C1 segment of cervical spinal cord (tissue), 14 donors: ENCODE data around the gene MAPK10.
"Not testable (repeated sequence)": the region's sequence is repeated elsewhere in the genome, so short reads cannot be mapped to it uniquely, and the experiment has no call there.

Source experiments
- DNase-seq, 14 donors: peaks; one replicate each; lab custom pipeline; 2025; lab: John Stamatoyannopoulos, UW

MAPK10 gene

GRCh38 chr4:85970535-85970934 lies 389.3 kb downstream of the MAPK10 start:
- DNase-seq: no peak

- DNase-seq: no peak
Observed at GRCh38 chr4:85968945-85969819, 390.7 kb downstream of the MAPK10 start.

- DNase-seq: no peak
Observed at GRCh38 chr4:85967872-85968271, 392.0 kb downstream of the MAPK10 start.

GRCh38 chr4:85966373-85966772 lies 393.5 kb downstream of the MAPK10 start:
- DNase-seq: no peak

GRCh38 chr4:85965529-85965928 lies 394.3 kb downstream of the MAPK10 start:
- DNase-seq: no peak

- not testable (repeated sequence) for DNase-seq
Observed at GRCh38 chr4:85965017-85965416, 394.8 kb downstream of the MAPK10 start.

- no peak for DNase-seq
Observed at GRCh38 chr4:85964298-85964697, 395.6 kb downstream of the MAPK10 start.

GRCh38 chr4:85963231-85963630 lies 396.6 kb downstream of the MAPK10 start:
- no peak for DNase-seq

GRCh38 chr4:85961887-85962286 lies 398.0 kb downstream of the MAPK10 start:
- DNase-seq: no peak

- no peak for DNase-seq
Observed at GRCh38 chr4:85956293-85956945, 403.4 kb downstream of the MAPK10 start.

- no peak for DNase-seq
Observed at GRCh38 chr4:85955620-85956292, 404.1 kb downstream of the MAPK10 start.

GRCh38 chr4:85953651-85954018 lies 406.2 kb downstream of the MAPK10 start:
- DNase-seq: no peak

GRCh38 chr4:85952972-85953650 lies 406.7 kb downstream of the MAPK10 start:
- DNase-seq: no peak

- no peak for DNase-seq
Observed at GRCh38 chr4:85952528-85952927, 407.3 kb downstream of the MAPK10 start.

GRCh38 chr4:85951099-85951498 lies 408.8 kb downstream of the MAPK10 start:
- DNase-seq: no peak

GRCh38 chr4:85946821-85947220 lies 413.0 kb downstream of the MAPK10 start:
- no peak for DNase-seq

GRCh38 chr4:85942107-85942506 lies 417.7 kb downstream of the MAPK10 start:
- DNase-seq: no peak

GRCh38 chr4:85940151-85940550 lies 419.7 kb downstream of the MAPK10 start:
- DNase-seq: no peak
